Tongue (tissue), 2 donors: ENCODE measurements around the gene MED12L. TPM values are rescaled to one million over a fixed set of nuclear protein-coding genes. Genes with fewer than 3 reads are reported as not detected.
A peak's percentile ranks its signal among the peaks of the same experiment; 100 is the strongest.
"Not testable (repeated sequence)": the region's sequence is repeated elsewhere in the genome, so short reads cannot be mapped to it uniquely, and the experiment has no call there.

Experiments
- DNase-seq: peaks from one replicate; pipeline ENCODE4 v3.0.0-alpha.2; 2015
- total RNA-seq: library from RNA; depleted of rRNA; stranded (reverse); fragments of >200 nt; gene quantifications from one replicate; pipeline ENCODE4 v1.2.3, GENCODE V29; 2014

MED12L gene
- total RNA-seq, 1 donor from 2014 or later, result 8.5 TPM

GRCh38 chr3:151379083-151379734 is 293.7 kb downstream of the MED12L start:
- no peak for DNase-seq

- DNase-seq, result no peak
Observed at GRCh38 chr3:151382671-151383070, 297.2 kb downstream of the MED12L start.

GRCh38 chr3:151383111-151383510 is 297.6 kb downstream of the MED12L start:
- DNase-seq, result no peak

GRCh38 chr3:151383956-151384355 is 298.5 kb downstream of the MED12L start:
- no peak for DNase-seq

- no peak for DNase-seq
Observed at GRCh38 chr3:151384741-151385174, 299.3 kb downstream of the MED12L start, which contains the start of gene P2RY12. TSS of gene P2RY12 (minus strand) at chr3:151384753. CDS start at chr3:151338845, 45,908 bp downstream.

GRCh38 chr3:151386056-151386455 is 300.6 kb downstream of the MED12L start:
- DNase-seq, result no peak

GRCh38 chr3:151387432-151387831 is 302.0 kb downstream of the MED12L start:
- DNase-seq, result no peak

- DNase-seq, result no peak
Observed at GRCh38 chr3:151387842-151388241, 302.4 kb downstream of the MED12L start.

GRCh38 chr3:151391720-151392119 is 306.3 kb downstream of the MED12L start:
- no peak for DNase-seq

GRCh38 chr3:151392191-151392590 is 306.7 kb downstream of the MED12L start:
- DNase-seq, result not testable (repeated sequence)

- DNase-seq, result no peak
Observed at GRCh38 chr3:151393146-151393830, 307.8 kb downstream of the MED12L start.

- DNase-seq, result no peak
Observed at GRCh38 chr3:151393941-151394340, 308.5 kb downstream of the MED12L start.

GRCh38 chr3:151394611-151395010 is 309.1 kb downstream of the MED12L start:
- peak; percentile 24 for DNase-seq

GRCh38 chr3:151395806-151396205 is 310.3 kb downstream of the MED12L start:
- no peak for DNase-seq

GRCh38 chr3:151398895-151399294 is 313.4 kb downstream of the MED12L start:
- DNase-seq, result no peak

- no peak for DNase-seq
Observed at GRCh38 chr3:151400341-151400740, 314.9 kb downstream of the MED12L start.

GRCh38 chr3:151402349-151402748 is 316.9 kb downstream of the MED12L start:
- no peak for DNase-seq

- DNase-seq, result no peak
Observed at GRCh38 chr3:151403246-151403645, 317.8 kb downstream of the MED12L start.

- DNase-seq, result no peak
Observed at GRCh38 chr3:151404316-151404715, 318.9 kb downstream of the MED12L start.

GRCh38 chr3:151407928-151408327 is 322.5 kb downstream of the MED12L start:
- no peak for DNase-seq

- no peak for DNase-seq
Observed at GRCh38 chr3:151410891-151411559, 325.6 kb downstream of the MED12L start.

- no peak for DNase-seq
Observed at GRCh38 chr3:151412989-151413388, 327.5 kb downstream of the MED12L start.

GRCh38 chr3:151415289-151415688 is 329.8 kb downstream of the MED12L start:
- no peak for DNase-seq
